Activated CD8-positive, alpha-beta memory T cell treated with anti-CD3 and anti-CD28 coated beads for 48 hours (primary cell): ENCODE data around the gene ZNF324.
"Not testable (repeated sequence)": the region's sequence is repeated elsewhere in the genome, so short reads cannot be mapped to it uniquely, and the experiment has no call there.

Experiments used
- DNase-seq, 3 experiments: peaks; one replicate each; pipeline ENCODE4 v3.0.0-alpha.2; 2020; ENCODE audit warnings: low read depth in 2 of 3, low spot score in 2 of 3

ZNF324 gene

DNA sequence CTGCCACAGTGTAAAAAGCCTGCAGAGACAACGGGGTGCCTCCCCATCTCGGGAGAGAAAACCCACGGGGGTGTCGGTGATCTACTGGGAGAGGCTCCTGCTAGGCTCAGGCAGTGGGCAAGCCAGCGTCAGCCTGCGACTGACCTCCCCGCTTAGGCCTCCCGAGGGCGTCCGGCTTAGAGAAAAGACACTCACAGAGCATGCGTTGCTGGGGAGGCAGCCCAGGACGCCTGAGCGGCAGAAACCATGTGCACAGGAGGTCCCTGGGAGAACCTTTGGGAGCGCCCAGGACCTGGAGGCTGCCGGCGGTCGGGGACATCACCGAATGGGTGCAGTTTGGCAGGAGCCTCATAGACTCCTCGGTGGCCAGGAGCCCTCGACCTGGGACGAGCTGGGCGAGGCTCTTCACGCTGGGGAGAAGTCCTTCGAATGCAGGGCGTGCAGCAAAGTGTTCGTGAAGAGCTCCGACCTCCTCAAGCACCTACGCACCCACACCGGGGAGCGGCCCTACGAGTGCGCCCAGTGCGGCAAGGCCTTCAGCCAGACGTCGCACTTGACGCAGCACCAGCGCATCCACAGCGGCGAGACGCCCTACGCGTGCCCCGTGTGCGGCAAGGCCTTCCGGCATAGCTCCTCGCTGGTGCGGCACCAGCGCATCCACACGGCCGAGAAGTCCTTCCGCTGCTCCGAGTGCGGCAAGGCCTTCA lies 4.1 kb downstream of the ZNF324 start:
- not testable (repeated sequence) for DNase-seq

DNA sequence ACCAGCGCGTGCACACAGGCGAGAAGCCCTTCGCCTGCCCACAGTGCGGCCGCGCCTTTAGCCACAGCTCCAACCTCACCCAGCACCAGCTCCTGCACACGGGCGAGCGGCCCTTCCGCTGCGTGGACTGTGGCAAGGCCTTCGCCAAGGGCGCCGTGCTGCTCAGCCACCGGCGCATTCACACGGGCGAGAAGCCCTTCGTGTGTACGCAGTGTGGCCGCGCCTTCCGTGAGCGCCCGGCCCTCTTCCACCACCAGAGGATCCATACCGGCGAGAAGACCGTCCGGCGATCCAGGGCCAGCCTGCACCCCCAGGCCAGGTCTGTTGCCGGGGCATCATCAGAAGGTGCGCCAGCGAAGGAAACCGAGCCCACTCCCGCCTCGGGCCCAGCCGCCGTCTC lies 4.9 kb downstream of the ZNF324 start:
- no peak for DNase-seq

DNA sequence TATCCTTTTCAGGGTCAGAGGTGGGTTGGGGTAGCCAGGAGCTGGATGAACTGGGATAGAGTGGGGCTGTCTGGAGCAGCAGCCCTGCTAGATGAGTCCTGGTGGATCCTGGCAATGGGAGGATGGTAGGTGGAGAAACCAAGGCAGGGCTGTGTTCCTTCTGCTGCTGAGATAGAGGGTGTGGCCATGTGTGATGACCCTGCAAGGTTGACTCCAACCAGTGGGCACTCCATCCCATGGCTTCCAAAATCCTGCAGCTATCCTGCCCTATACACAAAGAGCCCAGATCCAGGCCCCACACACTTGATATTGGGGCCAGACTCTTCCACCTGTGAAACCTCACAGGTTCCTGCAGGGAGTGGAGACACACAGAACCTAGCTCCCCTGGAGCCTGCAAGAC lies 6.9 kb downstream of the ZNF324 start:
- DNase-seq: no peak

DNA sequence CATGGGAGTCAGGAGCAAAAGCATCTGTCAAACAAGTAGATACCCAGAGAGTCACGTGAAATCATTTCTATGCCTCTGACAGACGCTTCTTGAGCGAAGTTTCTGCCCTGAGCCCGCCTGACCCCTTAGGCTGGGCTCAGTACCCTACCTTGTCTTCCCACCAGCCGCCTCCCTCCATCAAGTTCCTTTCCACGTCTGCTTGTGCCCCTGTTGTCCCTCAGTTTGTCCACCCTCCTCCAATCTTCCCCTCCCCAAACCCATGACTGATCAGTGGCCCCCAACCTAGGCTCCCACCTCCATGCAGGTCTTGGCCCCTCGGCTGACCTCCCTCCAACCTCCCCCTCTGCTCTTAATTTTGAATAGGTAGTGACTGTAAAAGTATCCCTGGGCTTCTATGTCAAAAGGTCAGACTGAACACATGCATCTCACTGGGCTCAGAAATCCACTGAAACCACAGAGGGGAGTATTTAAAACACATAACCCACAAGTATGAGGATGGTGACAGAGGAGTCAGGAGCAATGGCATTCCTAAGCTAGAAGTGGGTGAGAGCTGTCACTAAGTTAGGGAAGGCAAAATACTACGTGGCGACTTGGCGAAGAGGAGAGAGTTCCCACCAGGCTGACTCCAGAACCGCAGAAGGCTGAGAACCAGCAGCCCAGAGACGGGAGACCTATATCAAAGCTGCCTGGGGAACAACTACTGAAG lies 7.6 kb downstream of the ZNF324 start:
- DNase-seq: no peak

DNA sequence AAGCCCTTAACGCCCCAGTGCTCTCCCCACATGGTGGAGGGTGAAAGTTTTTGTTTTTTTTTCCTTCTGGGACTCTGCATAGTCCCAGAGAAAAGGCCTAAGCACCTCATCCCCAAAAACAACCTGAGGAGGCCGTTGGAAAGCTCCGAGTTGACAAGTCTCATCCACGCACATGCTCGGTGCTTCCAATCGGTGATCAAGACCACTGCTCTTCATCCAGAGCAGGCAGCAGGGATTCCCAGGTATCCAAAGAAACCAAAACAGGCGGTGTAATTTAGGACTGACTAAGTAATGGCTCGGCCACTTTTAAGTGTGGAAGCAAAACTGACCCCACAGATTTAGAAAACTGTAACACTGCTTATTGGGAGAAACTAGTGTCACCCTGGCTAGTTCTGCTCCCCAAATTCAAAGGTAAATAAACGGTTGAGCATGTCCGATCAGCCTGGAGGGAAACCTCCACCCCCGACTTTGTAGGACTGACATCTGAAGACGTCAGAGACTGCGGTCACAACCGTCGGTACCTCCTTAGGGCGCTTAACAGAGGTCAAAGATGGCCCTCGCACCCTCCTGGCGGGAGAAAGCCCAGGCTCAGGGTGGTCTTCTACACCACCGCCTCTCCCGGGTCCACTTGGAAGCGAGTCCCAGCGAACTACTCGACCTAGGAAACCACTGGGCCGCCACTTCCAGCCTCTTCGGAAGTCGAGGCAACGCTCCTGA lies 8.3 kb downstream of the ZNF324 start:
- DNase-seq: peak in 1 of 3 experiments; percentile 40

DNA sequence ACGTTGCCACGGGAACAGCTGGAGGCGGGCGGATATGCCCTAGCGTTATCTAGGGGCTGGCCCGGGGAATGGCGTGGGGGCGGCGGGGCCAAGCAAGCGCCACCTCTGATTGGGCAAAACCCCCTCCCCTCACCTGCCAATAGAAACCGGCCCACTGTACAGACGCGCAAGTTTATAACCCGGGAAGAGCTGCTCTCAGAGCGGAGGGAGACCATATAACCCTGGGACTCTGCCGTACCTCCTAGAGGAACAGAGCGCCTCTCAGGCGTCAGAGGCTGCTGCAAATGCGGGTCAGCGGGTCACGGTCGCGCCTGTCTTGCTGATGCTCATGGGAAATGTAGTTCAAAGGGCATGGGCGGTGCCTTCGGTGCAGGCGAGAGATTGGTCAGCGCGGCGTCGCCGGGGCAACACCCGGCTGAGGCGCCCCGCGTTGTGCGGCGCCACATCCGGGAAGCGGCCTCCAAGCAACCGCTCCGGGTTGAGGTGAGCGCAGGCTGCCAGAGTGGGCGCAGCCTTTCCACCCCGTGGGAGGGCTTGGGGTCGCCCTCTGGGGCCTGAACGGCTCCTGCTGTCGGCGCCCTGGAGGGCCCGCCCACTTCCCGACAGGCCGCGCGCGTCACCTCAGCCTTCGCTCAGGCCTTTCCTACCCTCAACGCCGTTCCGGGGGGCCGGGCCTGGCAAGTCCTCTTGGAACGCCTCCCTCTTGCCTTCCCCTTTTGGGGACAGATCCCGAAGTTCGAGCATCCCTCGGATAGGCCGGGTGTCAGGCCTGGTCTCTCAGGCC lies 9.0 kb downstream of the ZNF324 start, which contains the start of gene ZNF446:
Gene ZNF446, plus strand, starts transcription at position 639 of the 784 bp plus-strand sequence. CDS start 867 bp downstream, outside the sequence.
- peak; percentile 84 to 94 (median 87) for DNase-seq

DNA sequence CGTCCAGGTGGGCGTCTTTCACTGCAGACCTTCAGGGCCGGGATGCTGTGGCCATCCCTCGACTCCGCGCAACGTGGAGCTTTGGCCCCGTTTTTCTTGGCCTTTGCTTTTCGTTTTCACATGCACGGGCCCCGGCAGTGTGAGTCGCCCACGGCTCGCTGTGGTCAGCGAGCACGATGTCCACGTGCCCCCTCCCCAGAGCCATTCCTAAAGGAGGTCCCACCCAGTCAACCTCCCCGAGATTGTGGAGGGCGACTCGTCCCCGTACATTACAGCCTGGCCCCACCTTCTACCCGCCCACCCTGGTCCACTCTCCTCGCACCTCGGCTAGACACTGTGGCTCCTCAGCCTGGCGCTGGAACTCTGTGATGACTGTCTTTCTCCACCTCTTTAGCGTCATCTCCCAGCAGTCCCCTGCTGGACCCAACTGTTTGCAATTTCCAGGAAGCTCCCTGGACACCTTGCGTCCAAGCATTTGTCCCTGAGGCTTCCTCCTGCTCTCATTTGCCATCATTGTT lies 9.7 kb downstream of the ZNF324 start:
- no peak for DNase-seq

DNA sequence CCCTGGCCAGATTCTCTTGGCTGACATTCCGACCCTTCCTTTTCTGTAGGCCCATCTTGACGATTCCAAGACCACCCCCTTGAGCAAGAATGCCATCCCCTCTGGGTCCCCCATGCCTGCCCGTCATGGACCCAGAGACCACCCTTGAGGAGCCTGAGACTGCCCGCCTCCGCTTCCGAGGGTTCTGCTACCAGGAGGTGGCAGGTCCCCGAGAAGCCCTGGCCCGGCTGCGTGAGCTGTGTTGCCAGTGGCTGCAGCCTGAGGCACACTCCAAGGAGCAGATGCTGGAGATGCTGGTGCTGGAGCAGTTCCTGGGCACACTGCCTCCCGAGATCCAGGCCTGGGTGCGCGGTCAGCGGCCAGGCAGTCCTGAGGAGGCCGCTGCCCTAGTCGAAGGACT lies 10.2 kb downstream of the ZNF324 start:
- DNase-seq: no peak

DNA sequence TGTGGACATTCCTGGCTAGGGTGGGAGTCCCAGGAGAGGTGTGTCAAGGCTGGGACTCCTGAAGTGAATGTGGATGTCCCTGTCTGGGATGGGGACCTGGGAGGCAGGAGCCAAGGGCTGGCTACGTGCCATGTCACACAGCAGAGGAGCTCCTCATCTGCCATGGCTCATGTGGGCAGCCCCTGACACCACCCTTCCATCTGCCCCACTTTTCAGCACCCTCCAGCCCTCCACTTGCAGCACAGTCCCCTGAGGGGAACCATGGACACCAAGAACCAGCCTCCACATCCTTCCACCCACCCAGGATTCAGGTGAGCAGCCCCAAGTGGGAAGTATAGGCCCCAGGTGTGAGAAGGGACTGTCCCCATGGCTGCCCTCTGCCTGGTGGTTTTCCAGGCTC lies 11.0 kb downstream of the ZNF324 start:
- no peak for DNase-seq

DNA sequence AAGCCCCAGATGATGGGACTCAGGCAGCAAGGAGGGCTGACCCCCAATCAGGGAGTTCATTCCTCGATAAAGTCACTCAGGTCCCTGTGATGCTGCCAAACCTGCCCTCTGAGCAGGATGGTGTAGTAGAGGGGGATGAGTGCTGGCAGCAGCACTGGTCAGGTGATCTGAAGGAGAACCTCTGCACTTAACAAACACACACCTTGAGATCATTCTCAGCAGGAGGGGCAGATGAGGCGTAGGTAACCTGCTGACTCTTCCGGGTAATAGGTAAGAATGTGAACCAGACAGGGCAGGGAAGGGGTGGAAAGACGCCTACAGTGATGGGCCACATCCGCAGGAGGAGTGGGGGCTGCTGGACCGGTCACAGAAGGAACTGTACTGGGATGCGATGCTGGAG lies 12.4 kb downstream of the ZNF324 start:
- no peak for DNase-seq

DNA sequence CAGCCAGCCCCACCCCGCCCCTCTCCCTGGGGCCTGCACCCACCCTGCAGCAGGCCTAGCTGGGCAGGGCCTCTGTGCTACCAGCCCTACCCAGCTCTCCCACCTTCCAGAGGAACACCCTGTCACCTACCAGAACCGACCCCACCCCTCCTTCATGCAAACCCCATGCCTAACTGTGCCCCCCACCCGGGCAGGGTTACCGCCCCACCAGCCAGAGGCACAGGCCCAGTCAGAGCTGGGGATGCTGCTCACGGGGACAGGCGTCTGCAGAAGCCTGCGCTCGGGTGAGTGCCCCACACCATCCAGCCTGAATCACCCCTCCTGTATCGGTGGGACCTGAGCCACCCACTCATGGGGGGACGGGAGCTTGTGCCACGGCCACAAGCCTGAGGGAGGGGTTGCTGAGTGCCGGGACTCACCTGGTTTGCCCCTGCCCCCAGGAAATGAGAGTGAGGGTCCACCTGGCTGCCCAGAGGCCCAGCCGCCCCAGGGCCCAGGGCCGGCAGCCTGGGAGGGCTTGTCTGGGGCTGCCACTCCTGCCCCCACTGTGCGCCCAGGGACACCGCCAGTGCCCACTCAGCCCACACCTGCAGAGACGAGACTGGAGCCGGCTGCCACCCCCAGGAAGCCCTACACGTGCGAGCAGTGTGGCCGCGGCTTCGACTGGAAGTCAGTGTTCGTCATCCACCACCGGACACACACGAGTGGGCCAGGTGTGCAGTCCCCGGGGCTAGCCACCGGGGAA lies 13.0 kb downstream of the ZNF324 start:
- no peak for DNase-seq

DNA sequence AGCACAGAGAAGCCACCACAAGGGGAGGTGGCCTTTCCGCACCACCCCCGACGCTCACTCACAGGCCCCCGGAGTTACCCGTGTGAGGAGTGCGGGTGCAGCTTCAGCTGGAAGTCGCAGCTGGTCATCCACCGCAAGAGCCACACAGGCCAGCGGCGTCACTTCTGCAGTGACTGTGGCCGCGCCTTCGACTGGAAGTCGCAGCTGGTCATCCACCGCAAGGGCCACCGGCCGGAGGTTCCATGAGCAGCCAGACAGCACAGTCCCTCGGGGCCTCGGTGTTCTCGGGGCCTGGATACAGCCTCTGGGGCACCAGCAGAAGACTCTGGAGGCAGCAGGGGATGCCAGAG lies 13.6 kb downstream of the ZNF324 start:
- no peak for DNase-seq

DNA sequence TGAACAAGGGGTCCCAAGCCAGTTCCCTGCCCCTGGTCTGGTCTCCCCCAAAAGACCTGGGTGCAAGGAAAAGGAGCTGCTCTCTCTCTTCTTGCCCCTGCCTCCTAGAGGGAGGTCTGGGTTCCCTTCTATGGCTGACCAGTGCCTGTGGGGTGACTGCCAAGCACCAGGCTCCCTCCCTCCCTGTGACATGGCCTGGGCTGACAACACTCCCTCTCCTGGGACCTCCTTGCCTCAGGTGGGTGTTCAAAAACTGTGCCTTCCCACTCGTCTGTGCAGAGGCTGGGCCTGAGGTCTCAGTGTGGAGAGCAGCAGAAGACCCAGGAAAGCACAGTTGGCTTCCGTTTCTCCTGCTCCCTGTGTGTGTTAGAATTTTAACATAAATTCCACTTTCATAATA lies 14.0 kb downstream of the ZNF324 start:
- DNase-seq: no peak

DNA sequence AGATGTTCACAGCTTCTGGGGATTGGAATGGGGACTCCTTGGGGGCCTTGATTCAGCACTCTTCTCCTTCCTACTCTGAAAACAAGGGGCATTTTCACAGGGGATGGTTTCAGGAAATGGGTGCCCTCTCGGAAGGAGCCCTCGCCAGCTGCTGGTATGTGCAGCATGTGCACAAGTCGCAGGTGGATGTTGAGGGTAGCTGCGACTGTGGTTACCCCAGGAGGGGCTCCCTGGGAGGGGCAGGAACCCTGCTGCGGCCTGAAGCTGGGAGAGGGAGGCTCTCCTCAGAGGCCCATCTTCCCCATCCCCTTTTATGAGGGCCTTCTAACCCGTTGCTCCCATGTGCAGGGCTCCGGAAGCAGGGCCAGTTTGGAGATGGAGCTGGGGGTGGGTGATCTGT lies 15.5 kb downstream of the ZNF324 start:
- no peak for DNase-seq

DNA sequence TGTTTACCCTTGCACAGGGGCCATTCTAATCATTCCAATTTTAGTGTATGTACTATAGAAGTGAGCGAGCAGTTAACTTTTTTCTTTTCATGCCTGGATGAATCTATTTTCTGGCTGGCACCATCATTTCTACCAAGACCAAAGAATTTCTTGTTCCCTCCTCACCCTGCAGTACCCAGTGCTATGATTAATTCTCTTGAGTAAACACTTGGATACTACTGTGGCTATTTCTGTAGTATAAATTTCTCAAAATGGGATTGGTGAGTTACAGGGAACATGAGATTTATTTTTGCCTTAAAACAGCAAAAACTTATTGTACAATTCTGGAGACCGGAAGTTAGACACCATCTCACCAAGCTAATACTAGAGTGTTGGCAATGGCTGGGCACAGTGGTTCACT lies 16.9 kb downstream of the ZNF324 start:
- no peak for DNase-seq

DNA sequence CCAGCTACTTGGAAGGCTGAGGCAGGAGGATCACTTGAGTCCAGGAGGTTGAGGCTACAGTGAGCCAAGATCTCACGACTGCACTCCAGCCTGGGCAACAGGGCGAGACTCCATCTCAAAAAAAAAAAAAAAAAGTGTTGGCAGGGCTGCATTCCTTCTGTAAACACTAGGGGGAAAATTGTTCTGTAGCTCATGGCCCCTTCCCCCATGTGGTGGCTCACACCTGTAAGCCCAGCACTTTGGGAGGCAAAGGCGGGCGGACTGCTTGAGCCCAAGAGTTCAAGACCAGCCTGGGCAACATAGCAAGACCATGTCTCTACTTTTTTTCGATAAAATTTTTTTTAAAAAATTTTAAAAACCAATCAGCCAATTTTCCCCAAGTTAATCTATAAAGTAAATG lies 17.5 kb downstream of the ZNF324 start:
- not testable (repeated sequence) for DNase-seq

DNA sequence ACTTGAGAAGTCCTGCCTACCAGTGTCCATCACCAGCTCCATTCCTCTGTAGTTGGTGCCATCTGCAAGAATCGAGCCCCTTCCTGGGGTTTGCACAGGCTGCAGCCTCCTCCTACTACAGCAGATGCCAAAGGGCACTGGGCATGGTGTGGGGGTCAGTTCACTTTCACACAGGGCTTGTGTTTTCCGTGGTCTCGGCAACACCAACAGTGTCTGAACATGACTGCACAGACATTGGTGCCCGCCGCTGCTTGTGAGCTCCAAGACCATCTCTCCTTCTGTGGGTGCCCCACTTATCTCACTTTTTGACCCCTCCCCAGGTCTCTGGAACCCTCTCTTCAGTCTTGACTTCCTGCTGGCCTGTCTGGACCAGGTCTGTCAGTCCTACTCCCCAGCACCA lies 24.5 kb downstream of the ZNF324 start:
- no peak for DNase-seq

DNA sequence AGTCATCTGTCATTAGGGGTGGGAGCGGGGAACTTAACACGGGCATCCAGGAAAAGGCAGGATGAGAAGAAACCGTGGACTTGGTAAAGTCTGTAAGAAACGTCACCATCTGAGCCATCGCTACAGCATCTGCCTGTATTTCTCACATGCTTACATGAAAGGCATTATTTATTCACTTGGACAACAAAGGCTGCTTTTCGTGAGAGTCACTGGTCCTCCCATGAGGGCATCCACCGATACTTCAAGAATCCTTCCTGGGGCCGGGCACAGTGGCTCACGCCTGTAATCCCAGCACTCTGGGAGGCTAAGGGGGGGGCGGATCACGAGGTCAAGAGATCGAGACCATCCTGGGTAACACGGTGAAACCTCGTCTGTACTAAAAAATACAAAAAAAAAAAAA lies 25.4 kb downstream of the ZNF324 start:
- no peak for DNase-seq

DNA sequence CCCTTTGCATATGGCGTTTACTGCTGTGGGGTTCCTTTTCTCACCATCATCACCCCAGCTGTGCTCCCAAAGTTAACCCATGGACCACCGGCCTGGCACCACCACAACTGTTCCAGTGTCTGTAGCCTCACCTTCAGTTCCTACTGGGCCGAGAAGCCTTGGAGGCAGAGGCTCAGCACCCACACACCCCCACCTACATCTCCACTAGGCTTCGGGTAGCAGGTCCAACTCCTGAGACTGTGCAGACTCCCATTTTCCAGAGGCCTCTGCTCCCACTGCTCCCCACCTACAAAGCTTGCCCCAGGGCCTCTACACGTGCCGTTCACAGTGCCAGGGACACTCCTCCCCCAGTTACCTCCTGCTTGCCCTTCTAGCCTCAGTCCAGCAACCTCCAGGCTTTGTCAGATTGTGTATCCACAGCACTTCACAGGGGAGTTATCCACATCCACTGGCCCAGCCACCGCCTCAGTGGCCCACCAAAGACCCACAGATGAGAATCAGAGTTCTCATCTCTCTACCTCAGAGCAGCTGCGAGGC lies 30.8 kb downstream of the ZNF324 start:
- DNase-seq: no peak

DNA sequence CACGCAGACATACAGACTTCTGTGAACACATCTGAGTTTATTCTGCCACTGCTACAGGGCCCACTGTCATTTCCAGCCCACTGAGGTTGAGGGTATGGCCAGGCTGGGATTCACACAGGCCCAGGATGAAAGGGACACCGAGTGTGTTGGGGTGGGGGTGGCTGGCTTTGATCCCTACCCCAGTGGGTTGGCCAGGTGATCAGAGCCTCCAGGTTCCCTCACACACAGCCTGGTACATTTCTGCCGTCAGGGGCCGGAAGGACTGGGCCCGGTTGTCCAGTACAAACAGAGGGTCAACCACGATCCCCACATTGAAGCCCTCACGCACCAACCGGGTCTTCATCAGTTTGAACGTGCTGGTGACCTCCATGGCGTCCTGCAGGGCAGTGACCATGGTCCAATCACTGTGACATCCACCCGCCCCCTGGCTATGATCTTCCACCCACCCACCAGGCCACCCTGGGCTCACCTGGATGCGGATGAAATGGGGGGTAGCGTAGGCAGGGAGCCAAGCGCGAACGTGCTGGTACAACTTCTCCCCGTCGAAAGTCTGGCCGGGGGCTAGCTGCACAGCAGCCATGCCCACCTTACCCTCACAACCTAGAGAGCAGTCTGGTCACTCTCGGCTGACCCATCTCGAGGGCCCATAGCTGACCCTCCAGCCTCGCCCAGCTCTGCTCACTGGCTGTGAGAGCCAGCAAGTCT lies 31.6 kb downstream of the ZNF324 start:
- no peak for DNase-seq
